ENCODE measurements around the gene PRKAG1.

The PRKAG1 gene

DNA sequence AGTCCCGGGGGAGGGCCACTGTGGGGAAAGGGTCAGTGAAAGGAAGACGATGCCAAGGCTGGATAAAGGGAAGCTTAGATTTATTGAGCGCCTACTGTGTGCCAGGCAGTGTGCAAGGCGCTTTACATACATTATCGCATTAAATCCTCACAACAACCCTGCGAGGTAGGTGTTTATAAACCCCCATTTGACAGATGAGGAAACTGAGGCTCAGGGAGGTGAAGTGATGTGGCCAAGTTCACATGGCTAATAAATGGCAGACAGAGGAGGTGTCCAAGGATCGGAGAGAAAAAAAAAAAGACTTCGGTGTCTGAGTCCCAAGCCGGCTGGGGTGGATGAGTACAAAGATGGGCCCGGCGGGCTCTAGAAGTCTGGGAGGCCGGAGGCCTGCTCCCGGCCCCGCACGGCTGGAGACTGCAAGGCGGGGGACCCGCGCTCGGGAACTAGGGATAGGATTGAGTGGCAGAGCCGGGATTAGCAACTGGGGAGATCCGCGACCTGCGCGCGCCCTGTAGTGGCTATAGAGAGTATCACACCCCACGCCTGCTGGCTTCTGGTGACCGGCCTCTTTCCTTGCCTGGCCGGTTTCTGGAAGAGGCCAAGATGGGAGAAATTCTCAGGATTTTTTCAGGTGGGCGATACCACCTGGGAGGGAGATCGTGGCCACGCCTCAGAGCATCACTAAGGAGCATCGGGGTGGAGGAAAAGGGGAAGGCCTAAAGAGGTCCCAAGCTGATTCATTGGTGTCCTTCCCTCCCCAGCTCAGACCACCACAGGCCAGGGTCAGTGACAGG lies 23.3 kb downstream of the PRKAG1 start (continued):
- TF ChIP-seq, protein P1, sequence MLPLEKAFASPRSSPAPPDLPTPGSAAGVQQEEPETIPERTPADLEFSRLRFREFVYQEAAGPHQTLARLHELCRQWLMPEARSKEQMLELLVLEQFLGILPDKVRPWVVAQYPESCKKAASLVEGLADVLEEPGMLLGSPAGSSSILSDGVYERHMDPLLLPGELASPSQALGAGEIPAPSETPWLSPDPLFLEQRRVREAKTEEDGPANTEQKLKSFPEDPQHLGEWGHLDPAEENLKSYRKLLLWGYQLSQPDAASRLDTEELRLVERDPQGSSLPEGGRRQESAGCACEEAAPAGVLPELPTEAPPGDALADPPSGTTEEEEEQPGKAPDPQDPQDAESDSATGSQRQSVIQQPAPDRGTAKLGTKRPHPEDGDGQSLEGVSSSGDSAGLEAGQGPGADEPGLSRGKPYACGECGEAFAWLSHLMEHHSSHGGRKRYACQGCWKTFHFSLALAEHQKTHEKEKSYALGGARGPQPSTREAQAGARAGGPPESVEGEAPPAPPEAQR (tag by site-specific recombination; IDR thresholded peaks at IDR 0.05) = no peak
- TF ChIP-seq, protein P2, sequence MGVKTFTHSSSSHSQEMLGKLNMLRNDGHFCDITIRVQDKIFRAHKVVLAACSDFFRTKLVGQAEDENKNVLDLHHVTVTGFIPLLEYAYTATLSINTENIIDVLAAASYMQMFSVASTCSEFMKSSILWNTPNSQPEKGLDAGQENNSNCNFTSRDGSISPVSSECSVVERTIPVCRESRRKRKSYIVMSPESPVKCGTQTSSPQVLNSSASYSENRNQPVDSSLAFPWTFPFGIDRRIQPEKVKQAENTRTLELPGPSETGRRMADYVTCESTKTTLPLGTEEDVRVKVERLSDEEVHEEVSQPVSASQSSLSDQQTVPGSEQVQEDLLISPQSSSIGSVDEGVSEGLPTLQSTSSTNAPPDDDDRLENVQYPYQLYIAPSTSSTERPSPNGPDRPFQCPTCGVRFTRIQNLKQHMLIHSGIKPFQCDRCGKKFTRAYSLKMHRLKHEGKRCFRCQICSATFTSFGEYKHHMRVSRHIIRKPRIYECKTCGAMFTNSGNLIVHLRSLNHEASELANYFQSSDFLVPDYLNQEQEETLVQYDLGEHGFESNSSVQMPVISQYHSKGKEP (tag by site-specific recombination; IDR thresholded peaks at IDR 0.05) = no peak
- TF ChIP-seq ZNF423 (tag by site-specific recombination; IDR thresholded peaks at IDR 0.05) (no peak), ZNF664 (tag by site-specific recombination; IDR thresholded peaks at IDR 0.05) (no peak), ZNF24 (tag by site-specific recombination; IDR thresholded peaks at IDR 0.05) (no peak), BCL11B (tag by site-specific recombination; IDR thresholded peaks at IDR 0.05; ENCODE audit: low read depth) (no peak), ZNF521 (tag by site-specific recombination; IDR thresholded peaks at IDR 0.05) (no peak), ZNF791 (tag by site-specific recombination; IDR thresholded peaks at IDR 0.05) (no peak), ZNF19 (tag by site-specific recombination; IDR thresholded peaks at IDR 0.05; ENCODE audit: low read depth) (no peak), ZNF2 (tag by site-specific recombination; IDR thresholded peaks at IDR 0.05) (no peak), HOXA7 (CRISPR knock-in tag; IDR thresholded peaks at IDR 0.05; ENCODE audit: borderline replicate concordance) (no peak), ZBTB20 (tag by site-specific recombination; IDR thresholded peaks at IDR 0.05) (no peak), ZNF624 (tag by site-specific recombination; IDR thresholded peaks at IDR 0.05) (no peak), TRIM28 (IDR thresholded peaks at IDR 0.05; ENCODE audit: borderline replicate concordance, low read length) (no peak), ZBTB1 (tag by site-specific recombination; IDR thresholded peaks at IDR 0.05) (no peak), MYNN (tag by site-specific recombination; IDR thresholded peaks at IDR 0.05; ENCODE audit: borderline replicate concordance) (no peak), ZNF654 (tag by site-specific recombination; IDR thresholded peaks at IDR 0.05; ENCODE audit: low read depth) (peak; percentile 69), ZNF112 (tag by site-specific recombination; IDR thresholded peaks at IDR 0.05) (no peak), ZNF169 (tag by site-specific recombination; IDR thresholded peaks at IDR 0.05) (no peak), ZNF10 (tag by site-specific recombination; IDR thresholded peaks at IDR 0.05) (no peak)
- TF ChIP-seq, protein P3, sequence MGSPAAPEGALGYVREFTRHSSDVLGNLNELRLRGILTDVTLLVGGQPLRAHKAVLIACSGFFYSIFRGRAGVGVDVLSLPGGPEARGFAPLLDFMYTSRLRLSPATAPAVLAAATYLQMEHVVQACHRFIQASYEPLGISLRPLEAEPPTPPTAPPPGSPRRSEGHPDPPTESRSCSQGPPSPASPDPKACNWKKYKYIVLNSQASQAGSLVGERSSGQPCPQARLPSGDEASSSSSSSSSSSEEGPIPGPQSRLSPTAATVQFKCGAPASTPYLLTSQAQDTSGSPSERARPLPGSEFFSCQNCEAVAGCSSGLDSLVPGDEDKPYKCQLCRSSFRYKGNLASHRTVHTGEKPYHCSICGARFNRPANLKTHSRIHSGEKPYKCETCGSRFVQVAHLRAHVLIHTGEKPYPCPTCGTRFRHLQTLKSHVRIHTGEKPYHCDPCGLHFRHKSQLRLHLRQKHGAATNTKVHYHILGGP (tag by site-specific recombination; IDR thresholded peaks at IDR 0.05) = no peak
- TF ChIP-seq, protein P4, sequence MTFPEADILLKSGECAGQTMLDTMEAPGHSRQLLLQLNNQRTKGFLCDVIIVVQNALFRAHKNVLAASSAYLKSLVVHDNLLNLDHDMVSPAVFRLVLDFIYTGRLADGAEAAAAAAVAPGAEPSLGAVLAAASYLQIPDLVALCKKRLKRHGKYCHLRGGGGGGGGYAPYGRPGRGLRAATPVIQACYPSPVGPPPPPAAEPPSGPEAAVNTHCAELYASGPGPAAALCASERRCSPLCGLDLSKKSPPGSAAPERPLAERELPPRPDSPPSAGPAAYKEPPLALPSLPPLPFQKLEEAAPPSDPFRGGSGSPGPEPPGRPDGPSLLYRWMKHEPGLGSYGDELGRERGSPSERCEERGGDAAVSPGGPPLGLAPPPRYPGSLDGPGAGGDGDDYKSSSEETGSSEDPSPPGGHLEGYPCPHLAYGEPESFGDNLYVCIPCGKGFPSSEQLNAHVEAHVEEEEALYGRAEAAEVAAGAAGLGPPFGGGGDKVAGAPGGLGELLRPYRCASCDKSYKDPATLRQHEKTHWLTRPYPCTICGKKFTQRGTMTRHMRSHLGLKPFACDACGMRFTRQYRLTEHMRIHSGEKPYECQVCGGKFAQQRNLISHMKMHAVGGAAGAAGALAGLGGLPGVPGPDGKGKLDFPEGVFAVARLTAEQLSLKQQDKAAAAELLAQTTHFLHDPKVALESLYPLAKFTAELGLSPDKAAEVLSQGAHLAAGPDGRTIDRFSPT (tag by site-specific recombination; IDR thresholded peaks at IDR 0.05) = no peak
- TF ChIP-seq, protein P5, sequence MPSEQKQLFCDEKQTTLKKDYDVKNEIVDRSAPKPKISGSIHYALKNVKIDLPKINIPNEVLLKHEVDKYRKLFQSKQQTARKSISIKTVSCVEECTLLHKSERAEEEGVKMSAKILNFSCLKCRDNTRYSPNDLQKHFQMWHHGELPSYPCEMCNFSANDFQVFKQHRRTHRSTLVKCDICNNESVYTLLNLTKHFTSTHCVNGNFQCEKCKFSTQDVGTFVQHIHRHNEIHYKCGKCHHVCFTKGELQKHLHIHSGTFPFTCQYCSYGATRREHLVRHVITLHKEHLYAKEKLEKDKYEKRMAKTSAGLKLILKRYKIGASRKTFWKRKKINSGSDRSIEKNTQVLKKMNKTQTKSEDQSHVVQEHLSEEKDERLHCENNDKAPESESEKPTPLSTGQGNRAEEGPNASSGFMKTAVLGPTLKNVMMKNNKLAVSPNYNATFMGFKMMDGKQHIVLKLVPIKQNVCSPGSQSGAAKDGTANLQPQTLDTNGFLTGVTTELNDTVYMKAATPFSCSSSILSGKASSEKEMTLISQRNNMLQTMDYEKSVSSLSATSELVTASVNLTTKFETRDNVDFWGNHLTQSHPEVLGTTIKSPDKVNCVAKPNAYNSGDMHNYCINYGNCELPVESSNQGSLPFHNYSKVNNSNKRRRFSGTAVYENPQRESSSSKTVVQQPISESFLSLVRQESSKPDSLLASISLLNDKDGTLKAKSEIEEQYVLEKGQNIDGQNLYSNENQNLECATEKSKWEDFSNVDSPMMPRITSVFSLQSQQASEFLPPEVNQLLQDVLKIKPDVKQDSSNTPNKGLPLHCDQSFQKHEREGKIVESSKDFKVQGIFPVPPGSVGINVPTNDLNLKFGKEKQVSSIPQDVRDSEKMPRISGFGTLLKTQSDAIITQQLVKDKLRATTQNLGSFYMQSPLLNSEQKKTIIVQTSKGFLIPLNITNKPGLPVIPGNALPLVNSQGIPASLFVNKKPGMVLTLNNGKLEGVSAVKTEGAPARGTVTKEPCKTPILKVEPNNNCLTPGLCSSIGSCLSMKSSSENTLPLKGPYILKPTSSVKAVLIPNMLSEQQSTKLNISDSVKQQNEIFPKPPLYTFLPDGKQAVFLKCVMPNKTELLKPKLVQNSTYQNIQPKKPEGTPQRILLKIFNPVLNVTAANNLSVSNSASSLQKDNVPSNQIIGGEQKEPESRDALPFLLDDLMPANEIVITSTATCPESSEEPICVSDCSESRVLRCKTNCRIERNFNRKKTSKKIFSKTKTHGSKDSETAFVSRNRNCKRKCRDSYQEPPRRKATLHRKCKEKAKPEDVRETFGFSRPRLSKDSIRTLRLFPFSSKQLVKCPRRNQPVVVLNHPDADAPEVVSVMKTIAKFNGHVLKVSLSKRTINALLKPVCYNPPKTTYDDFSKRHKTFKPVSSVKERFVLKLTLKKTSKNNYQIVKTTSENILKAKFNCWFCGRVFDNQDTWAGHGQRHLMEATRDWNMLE (tag by site-specific recombination; conservative IDR thresholded peaks at IDR 0.05; ENCODE audit: low read depth) = no peak
- TF ChIP-seq, protein P6, sequence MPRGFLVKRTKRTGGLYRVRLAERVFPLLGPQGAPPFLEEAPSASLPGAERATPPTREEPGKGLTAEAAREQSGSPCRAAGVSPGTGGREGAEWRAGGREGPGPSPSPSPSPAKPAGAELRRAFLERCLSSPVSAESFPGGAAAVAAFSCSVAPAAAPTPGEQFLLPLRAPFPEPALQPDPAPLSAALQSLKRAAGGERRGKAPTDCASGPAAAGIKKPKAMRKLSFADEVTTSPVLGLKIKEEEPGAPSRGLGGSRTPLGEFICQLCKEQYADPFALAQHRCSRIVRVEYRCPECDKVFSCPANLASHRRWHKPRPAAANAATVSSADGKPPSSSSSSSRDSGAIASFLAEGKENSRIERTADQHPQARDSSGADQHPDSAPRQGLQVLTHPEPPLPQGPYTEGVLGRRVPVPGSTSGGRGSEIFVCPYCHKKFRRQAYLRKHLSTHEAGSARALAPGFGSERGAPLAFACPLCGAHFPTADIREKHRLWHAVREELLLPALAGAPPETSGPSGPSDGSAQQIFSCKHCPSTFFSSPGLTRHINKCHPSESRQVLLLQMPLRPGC (tag by site-specific recombination; IDR thresholded peaks at IDR 0.05) = no peak
- TF ChIP-seq, protein P7, sequence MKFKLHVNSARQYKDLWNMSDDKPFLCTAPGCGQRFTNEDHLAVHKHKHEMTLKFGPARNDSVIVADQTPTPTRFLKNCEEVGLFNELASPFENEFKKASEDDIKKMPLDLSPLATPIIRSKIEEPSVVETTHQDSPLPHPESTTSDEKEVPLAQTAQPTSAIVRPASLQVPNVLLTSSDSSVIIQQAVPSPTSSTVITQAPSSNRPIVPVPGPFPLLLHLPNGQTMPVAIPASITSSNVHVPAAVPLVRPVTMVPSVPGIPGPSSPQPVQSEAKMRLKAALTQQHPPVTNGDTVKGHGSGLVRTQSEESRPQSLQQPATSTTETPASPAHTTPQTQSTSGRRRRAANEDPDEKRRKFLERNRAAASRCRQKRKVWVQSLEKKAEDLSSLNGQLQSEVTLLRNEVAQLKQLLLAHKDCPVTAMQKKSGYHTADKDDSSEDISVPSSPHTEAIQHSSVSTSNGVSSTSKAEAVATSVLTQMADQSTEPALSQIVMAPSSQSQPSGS (tag by site-specific recombination; IDR thresholded peaks at IDR 0.05; ENCODE audit: low read depth) = no peak

Measured in HEK293 (cell line).